Effector memory CD4-positive, alpha-beta T cell (primary cell): ENCODE data around the gene RNF135.
"Not testable (repeated sequence)": the region's sequence is repeated elsewhere in the genome, so short reads cannot be mapped to it uniquely, and the experiment has no call there.

Experiments
- DNase-seq, 3 donors: peaks; one replicate each; pipeline ENCODE4 v3.0.0-alpha.2; 2020
- H3K27ac ChIP-seq: 2 replicates; pipeline ENCODE4 v1.7.0; 2013; ENCODE audit warnings: mild to moderate bottlenecking, low read length, moderate library complexity; ENCODE audit not compliant: insufficient read depth, poor library complexity, severe bottlenecking
- H3K27me3 ChIP-seq: replicated peaks from 2 replicates; pipeline ENCODE4 v1.7.0; 2013; ENCODE audit warnings: mild to moderate bottlenecking, low read length; ENCODE audit not compliant: insufficient read depth, control insufficient read depth, poor library complexity, severe bottlenecking
- H3K36me3 ChIP-seq: 2 replicates; pipeline ENCODE4 v1.7.0; 2013; ENCODE audit warnings: mild to moderate bottlenecking, low read length, moderate library complexity; ENCODE audit not compliant: control insufficient read depth, insufficient read depth
- H3K4me1 ChIP-seq: 2 replicates; pipeline ENCODE4 v1.7.0; 2013; ENCODE audit warnings: low read length, mild to moderate bottlenecking; ENCODE audit not compliant: control insufficient read depth, insufficient read depth, poor library complexity, severe bottlenecking
- H3K4me3 ChIP-seq: 2 replicates; pipeline ENCODE4 v1.7.0; 2013; ENCODE audit warnings: low read length, low read depth, mild to moderate bottlenecking; ENCODE audit not compliant: insufficient read depth, poor library complexity, severe bottlenecking
- H3K9me3 ChIP-seq: 2 replicates; pipeline ENCODE4 v1.7.0; 2013; ENCODE audit warnings: mild to moderate bottlenecking, low read length, moderate library complexity; ENCODE audit not compliant: control insufficient read depth
- total RNA-seq, 3 donors: gene quantifications; one replicate each; lab custom pipeline; 2026; lab: John Stamatoyannopoulos, UW

RNF135 gene
- 4.5 to 6.0 (median 5.7) reads per million in 3 donors for total RNA-seq

- H3K9me3 ChIP-seq, result no peaks in the 10 kb centered on the region
- peak within 1 kb of the TSS; percentile 76 for H3K4me3 ChIP-seq
- no peaks in the 10 kb centered on the region for H3K27me3 ChIP-seq
- peak within 1 kb of the TSS; percentile 40 for H3K27ac ChIP-seq
- peaks cover 3% of the 10 kb centered on the region for H3K4me1 ChIP-seq
- peak; percentile 3 to 26 (median 12) for DNase-seq
- H3K36me3 ChIP-seq, result no peaks in the 10 kb centered on the region
Measured at GRCh38 chr17:30970831-30971567, at the start of gene RNF135. TSS of gene RNF135 (plus strand) at chr17:30971039. CDS start at chr17:30971074, 35 bp downstream.

DNA sequence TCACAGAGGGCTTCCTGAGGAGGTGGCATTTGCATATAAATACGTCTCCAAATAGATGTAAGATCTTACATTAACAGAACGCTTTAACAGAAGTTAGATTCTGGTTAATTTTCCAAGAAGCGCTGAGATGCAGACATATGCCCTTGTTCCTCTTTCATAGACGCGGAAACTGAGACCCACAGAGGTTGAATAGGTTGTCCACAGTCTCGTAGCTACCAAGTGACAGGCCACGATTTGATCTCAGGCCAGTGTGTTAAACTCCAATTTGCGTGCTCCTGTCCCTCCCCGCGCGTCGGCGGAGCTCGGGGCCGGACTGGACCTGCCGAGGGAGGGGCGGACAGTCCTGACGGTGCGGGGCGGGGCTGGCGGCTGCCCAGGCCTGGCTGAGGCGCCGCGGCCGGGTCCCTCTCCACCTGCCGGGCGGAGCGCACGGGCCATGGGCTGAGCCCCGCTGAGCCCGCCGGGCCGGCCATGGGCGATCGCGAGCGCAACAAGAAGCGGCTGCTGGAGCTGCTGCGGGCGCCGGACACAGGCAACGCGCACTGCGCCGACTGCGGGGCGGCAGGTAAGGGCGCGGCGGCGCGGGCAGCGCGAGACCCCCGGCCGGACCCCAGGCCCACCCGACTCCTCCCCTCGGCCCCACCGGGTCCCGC, 49.2 kb upstream of the RNF135 start, which contains the start of gene ADAP2:
Gene ADAP2 (plus strand): TSS at position 402 of the 653 bp plus-strand sequence. CDS start 70 bp downstream, at position 472.
- no peak within 1 kb of the TSS for H3K27ac ChIP-seq
- no peak for DNase-seq
- peaks cover 25% of the 10 kb centered on the region for H3K27me3 ChIP-seq
- peaks cover 11% of the 10 kb centered on the region for H3K4me1 ChIP-seq
- no peaks in the 10 kb centered on the region for H3K9me3 ChIP-seq
- no peaks in the 10 kb centered on the region for H3K36me3 ChIP-seq
- peak within 1 kb of the TSS; percentile 42 for H3K4me3 ChIP-seq

DNA sequence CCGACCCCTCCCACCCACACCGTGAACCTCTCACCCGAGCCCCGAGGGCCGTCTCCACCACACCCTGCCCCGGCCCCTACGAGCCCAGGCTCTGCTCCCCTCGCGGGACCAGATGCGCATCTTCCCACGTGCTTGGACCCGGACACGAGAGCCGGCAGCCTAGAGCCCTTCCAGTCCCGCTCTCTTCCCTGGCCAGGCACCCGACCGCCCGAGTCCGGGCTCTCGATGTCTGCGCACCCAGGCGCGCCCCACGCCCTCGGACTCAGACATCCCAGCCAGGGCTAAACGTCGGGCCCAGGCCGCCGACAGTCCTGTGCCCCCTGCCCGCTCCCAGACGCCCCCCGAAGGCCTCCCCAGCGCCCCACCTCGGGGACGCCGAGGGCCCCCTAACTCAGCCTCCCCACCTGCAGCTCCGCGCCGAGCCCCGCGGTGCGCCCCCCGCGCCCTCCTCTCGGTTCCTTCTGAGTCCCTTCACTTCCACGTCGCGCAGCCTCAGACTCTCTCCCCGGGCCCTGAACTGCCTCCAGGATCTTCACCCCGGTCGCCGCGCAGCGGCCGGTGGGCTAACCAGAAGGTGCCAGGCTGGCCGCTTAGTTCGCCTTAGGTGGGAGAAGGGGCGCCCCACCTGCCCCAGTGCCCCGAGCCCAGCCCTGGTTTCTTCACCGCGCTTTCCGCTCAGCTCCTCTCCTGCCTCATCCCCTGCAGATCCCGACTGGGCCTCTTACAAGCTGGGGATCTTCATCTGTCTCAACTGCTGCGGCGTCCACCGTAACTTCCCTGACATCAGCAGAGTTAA, 48.4 kb upstream of the RNF135 start:
- H3K27me3 ChIP-seq, result peaks cover 25% of the 10 kb centered on the region

DNA sequence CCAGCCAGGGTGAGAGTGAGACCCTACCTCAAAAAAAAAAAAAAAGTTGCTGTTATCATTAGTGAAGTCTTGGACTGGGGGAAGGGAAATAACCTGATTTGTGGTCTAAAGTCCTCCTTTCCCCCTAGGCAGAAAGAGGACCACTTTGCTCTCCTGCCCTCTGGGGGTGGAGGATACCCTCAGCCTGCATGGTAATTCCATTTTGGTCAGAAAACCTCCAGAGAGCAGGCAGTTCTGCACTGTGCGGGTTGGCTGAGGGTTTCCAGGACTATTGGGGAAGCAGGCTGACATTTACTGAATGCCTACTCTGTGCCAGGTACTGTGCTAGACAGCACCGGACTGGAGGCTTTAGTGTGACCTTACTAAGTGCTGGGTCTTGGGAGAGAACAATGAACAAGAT, 46.5 kb upstream of the RNF135 start:
- Histone ChIP-seq H3K4me1 (peaks cover 11% of the 10 kb centered on the region), H3K9me3 (no peaks in the 10 kb centered on the region)

More for the DNA sequence above, 48.4 kb upstream of the RNF135 start:
- peak overlapping the region; percentile 42 for H3K4me3 ChIP-seq
- peaks cover 11% of the 10 kb centered on the region for H3K4me1 ChIP-seq
- no peak overlapping the region for H3K27ac ChIP-seq
- no peak for DNase-seq
- H3K9me3 ChIP-seq, result no peaks in the 10 kb centered on the region
- H3K36me3 ChIP-seq, result no peaks in the 10 kb centered on the region

GRCh38 chr17:30926516-30926915, 44.3 kb upstream of the RNF135 start:
- H3K4me3 ChIP-seq, result no peak overlapping the region
- no peak for DNase-seq
- peaks cover 19% of the 10 kb centered on the region for H3K27me3 ChIP-seq

More for the DNA sequence above, 46.5 kb upstream of the RNF135 start:
- no peak overlapping the region for H3K4me3 ChIP-seq
- H3K27me3 ChIP-seq, result peaks cover 25% of the 10 kb centered on the region
- H3K36me3 ChIP-seq, result no peaks in the 10 kb centered on the region
- H3K27ac ChIP-seq, result no peak overlapping the region
- DNase-seq, result no peak

GRCh38 chr17:30927756-30928155, 43.1 kb upstream of the RNF135 start:
- Histone ChIP-seq H3K4me1 (no peaks in the 10 kb centered on the region), H3K27ac (no peak overlapping the region), H3K4me3 (no peak overlapping the region), H3K9me3 (no peaks in the 10 kb centered on the region), H3K27me3 (peaks cover 7% of the 10 kb centered on the region), H3K36me3 (no peaks in the 10 kb centered on the region)
- DNase-seq, result no peak

More at GRCh38 chr17:30926516-30926915, 44.3 kb upstream of the RNF135 start:
- no peaks in the 10 kb centered on the region for H3K36me3 ChIP-seq
- H3K4me1 ChIP-seq, result peaks cover 11% of the 10 kb centered on the region
- no peak overlapping the region for H3K27ac ChIP-seq
- H3K9me3 ChIP-seq, result no peaks in the 10 kb centered on the region

- no peak for DNase-seq
- peaks cover 5% of the 10 kb centered on the region for H3K27me3 ChIP-seq
Measured at GRCh38 chr17:30928584-30928983, 42.3 kb upstream of the RNF135 start.

GRCh38 chr17:30929081-30929633, 41.7 kb upstream of the RNF135 start:
- no peak overlapping the region for H3K4me3 ChIP-seq

More at GRCh38 chr17:30928584-30928983, 42.3 kb upstream of the RNF135 start:
- H3K4me3 ChIP-seq, result no peak overlapping the region
- no peaks in the 10 kb centered on the region for H3K4me1 ChIP-seq
- H3K36me3 ChIP-seq, result no peaks in the 10 kb centered on the region
- H3K27ac ChIP-seq, result no peak overlapping the region
- H3K9me3 ChIP-seq, result no peaks in the 10 kb centered on the region

DNA sequence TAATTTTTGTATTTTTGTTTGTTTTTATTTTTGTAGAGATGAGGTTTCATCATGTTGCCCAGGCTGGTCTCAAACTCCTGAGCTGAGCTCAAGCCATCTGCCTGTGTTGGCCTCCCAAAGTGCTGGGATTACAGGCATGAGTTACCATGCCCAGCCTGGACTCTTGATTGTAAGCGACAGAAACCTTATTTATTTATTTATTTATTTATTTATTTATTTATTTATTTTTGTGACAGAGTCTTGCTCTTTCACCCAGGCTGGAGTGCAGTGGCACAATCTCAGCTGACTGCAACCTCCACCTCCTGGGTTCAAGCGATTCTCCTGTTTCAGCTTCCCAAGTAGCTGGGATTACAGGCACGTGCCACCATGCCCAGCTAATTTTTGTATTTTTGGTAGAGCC, 41.0 kb upstream of the RNF135 start:
- not testable (repeated sequence) for H3K4me3 ChIP-seq, DNase-seq, H3K27me3 ChIP-seq, H3K36me3 ChIP-seq, H3K4me1 ChIP-seq, H3K27ac ChIP-seq, H3K9me3 ChIP-seq

More at GRCh38 chr17:30929081-30929633, 41.7 kb upstream of the RNF135 start:
- Histone ChIP-seq H3K36me3 (no peaks in the 10 kb centered on the region), H3K27ac (no peak overlapping the region), H3K4me1 (no peaks in the 10 kb centered on the region), H3K9me3 (no peaks in the 10 kb centered on the region), H3K27me3 (peaks cover 4% of the 10 kb centered on the region)
- DNase-seq, result no peak
